H1 (cell line): ENCODE data around the gene HMCN1. TPM values are rescaled to one million over a fixed set of nuclear protein-coding genes. Genes with fewer than 3 reads are reported as not detected.

Source experiments
- CHD7 ChIP-seq: fragments of 300-600 bp; sonication (generic); IDR thresholded peaks from 2 replicates; pipeline ENCODE4 v1.7.1; 2012; ENCODE audit warnings: low read length, moderate library complexity, mild to moderate bottlenecking, inconsistent platforms; ENCODE audit not compliant: insufficient replicate concordance
- CTBP2 ChIP-seq: IDR thresholded peaks from 2 replicates; pipeline ENCODE4 v1.7.0; 2011; ENCODE audit warnings: borderline replicate concordance, mild to moderate bottlenecking, moderate library complexity, mixed read lengths, low read length; ENCODE audit not compliant: insufficient read depth, insufficient read length
- EP300 ChIP-seq, 2 experiments: IDR thresholded peaks; 1 replicate in 1 of 2; 2 replicates in 1 of 2; pipeline ENCODE4 v1.6.1; 2011 to 2012; ENCODE audit warnings: low read depth in 2 of 2, low read length in 2 of 2, mild to moderate bottlenecking in 2 of 2, borderline replicate concordance in 1 of 2, inconsistent platforms in 1 of 2, moderate library complexity in 1 of 2
- KDM4A ChIP-seq: IDR thresholded peaks from one replicate; pipeline ENCODE4 v1.7.1; 2012; ENCODE audit warnings: low read depth, mild to moderate bottlenecking, moderate library complexity, low read length, inconsistent platforms; ENCODE audit not compliant: severe bottlenecking
- NRF1 ChIP-seq: IDR thresholded peaks from 2 replicates; pipeline ENCODE4 v1.6.1; 2011; ENCODE audit warnings: mild to moderate bottlenecking, low read depth, low read length, improper control_type of control experiment
- POU5F1 ChIP-seq: IDR thresholded peaks from 2 replicates; pipeline ENCODE4 v1.6.1; 2011; ENCODE audit warnings: low read depth, mild to moderate bottlenecking, low read length, moderate library complexity
- RBBP5 ChIP-seq: IDR thresholded peaks from 2 replicates; pipeline ENCODE4 v1.7.1; 2012; ENCODE audit warnings: low read depth, mild to moderate bottlenecking, inconsistent platforms, low read length, moderate library complexity, borderline replicate concordance
- SP2 ChIP-seq: IDR thresholded peaks from 2 replicates; pipeline ENCODE4 v1.6.1; 2012; ENCODE audit warnings: mild to moderate bottlenecking, low read length, inconsistent platforms
- polyA plus RNA-seq, 7 experiments: library from polyadenylated mRNA; depleted of rRNA in 3 of 7; stranded (reverse) in 5 of 7; unstranded in 2 of 7; fragments of >200 nt in 5 of 7; fragments of 200-250 nt in 2 of 7; gene quantifications; 1 replicate in 5 of 7; 2 replicates in 1 of 7; 4 replicates in 1 of 7; pipeline versions ENCODE4 v1.2.1 to v1.2.3, GENCODE V29; 2011 to 2013; ENCODE audit warnings: missing spikeins in 2 of 7, mixed read lengths in 2 of 7
- total RNA-seq: library from RNA; stranded (reverse); fragmentation: NEBNext Ultra II Directional; extraction: Animal tissue kit (Norgen Biotek cat#: 25700); gene quantifications from 2 replicates; pipeline ENCODE4 v1.2.1, GENCODE V29; 2021

Gene HMCN1
- total and polyA plus RNA-seq, 2 of the 8 experiments (the other 6 are each of a cell fraction or from before 2014, with no cell fraction given), result 13.8 to 14.6 TPM

- TF ChIP-seq CHD7, result no peak
- TF ChIP-seq KDM4A, result no peak
- TF ChIP-seq CTBP2, result no peak
- no peak for TF ChIP-seq NRF1
- no peak for TF ChIP-seq EP300 (IDR thresholded peaks at IDR 0.05; ENCODE audit: borderline replicate concordance in 1 of 2, low read depth in 2 of 2, low read length in 2 of 2)
- no peak for TF ChIP-seq POU5F1
- TF ChIP-seq SP2, result no peak
- TF ChIP-seq RBBP5, result no peak
Observed at GRCh38 chr1:186099336-186100104, 365.3 kb downstream of the HMCN1 start (continued).
